NB4 (cell line): ENCODE data around the gene PRMT7.

Source experiments
- DNase-seq: peaks from one replicate; pipeline ENCODE4 v3.0.0; 2010; ENCODE audit warnings: low read depth
- H3K4me3 ChIP-seq: one replicate; pipeline ENCODE4 v1.5.1; 2011; ENCODE audit warnings: mild to moderate bottlenecking, low read depth, low read length, moderate library complexity
- MYC ChIP-seq: IDR thresholded peaks from 2 replicates; pipeline ENCODE4 v1.6.1; 2011; ENCODE audit warnings: low read depth, low read length
- POLR2A ChIP-seq: IDR thresholded peaks from 2 replicates; pipeline ENCODE4 v1.6.1; 2011; ENCODE audit warnings: mild to moderate bottlenecking; ENCODE audit not compliant: insufficient read length; ENCODE audit errors: extremely low read depth
- TF ChIP-seq, protein P1 (sequence below): IDR thresholded peaks from one replicate; pipeline ENCODE4 v1.5.1; 2012; ENCODE audit warnings: low read depth, low read length
- TF ChIP-seq, protein P2 (sequence below): IDR thresholded peaks from 2 replicates; pipeline ENCODE4 v1.6.1; 2011; ENCODE audit warnings: low read depth, low read length

The PRMT7 gene

DNA sequence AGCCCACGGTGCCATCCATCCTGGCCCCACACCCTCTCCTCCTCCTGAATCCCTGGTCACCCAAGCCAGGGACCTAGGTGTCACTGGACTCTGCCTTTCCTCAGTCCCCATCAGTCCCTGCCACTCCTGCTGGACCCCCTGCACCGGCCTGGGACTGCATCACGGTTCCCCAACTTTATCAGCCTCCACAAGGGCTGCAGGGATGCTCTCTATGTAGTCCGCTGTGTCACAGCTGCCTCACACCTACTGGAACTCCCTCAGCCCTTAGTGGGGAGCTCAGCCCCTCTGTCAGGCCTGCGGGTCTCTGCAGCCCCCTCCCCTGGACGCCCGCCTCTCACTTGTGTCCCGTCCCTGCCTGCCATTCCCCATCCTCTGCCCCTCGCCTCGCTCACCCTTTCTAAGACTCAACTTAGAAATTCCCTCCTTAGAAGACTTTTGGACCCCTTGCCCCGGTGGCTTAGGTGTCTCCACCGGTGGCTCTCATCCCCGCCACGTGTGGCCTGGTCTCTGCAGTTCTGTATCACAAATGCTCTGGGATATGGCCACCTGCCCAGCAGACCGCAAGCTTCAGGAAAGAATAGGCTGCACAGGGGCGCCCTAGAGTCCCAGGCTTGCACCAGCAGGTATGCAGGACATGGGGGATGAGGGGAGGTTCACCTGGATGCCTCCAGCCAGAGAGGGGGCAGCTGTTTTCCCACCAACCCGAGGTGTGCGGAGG is 62.9 kb downstream of the PRMT7 start:
- no peak for DNase-seq
- no peak overlapping the region for H3K4me3 ChIP-seq
- TF ChIP-seq, protein P1, sequence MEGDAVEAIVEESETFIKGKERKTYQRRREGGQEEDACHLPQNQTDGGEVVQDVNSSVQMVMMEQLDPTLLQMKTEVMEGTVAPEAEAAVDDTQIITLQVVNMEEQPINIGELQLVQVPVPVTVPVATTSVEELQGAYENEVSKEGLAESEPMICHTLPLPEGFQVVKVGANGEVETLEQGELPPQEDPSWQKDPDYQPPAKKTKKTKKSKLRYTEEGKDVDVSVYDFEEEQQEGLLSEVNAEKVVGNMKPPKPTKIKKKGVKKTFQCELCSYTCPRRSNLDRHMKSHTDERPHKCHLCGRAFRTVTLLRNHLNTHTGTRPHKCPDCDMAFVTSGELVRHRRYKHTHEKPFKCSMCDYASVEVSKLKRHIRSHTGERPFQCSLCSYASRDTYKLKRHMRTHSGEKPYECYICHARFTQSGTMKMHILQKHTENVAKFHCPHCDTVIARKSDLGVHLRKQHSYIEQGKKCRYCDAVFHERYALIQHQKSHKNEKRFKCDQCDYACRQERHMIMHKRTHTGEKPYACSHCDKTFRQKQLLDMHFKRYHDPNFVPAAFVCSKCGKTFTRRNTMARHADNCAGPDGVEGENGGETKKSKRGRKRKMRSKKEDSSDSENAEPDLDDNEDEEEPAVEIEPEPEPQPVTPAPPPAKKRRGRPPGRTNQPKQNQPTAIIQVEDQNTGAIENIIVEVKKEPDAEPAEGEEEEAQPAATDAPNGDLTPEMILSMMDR = no peak
- TF ChIP-seq MYC = no peak
- TF ChIP-seq POLR2A = no peak
- TF ChIP-seq, protein P2, sequence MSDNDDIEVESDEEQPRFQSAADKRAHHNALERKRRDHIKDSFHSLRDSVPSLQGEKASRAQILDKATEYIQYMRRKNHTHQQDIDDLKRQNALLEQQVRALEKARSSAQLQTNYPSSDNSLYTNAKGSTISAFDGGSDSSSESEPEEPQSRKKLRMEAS = no peak

DNA sequence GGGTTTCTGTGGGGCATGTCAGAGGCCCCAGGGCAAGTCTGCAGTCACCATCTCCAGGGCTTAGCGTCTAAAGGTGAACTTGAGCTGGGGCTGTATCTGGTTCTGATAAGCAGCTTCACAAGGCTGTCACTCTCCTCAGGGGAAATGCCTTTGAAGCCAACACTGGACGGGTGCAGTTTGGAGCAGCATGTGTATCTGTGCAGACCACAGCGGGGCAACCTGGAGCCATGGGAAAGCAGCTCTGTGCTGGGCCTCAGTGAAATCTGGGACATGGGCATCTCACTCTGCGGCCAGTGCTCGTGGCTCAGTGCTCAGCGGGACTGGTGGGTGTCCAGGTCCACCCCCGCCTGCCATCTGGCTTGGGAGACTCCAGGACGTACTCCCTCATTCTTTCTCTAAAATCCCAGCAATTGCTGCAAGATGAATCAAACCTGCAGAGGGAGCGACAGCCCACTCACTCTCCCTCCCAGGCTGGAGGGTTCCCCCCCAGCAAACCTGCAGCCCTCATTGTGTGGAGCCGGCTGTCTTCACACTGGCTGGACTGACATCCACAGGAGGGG is 63.5 kb downstream of the PRMT7 start:
- no peak overlapping the region for H3K4me3 ChIP-seq
- TF ChIP-seq, protein P2 = no peak
- TF ChIP-seq, protein P1 = no peak
- TF ChIP-seq POLR2A = no peak
- no peak for TF ChIP-seq MYC
- DNase-seq = no peak

DNA sequence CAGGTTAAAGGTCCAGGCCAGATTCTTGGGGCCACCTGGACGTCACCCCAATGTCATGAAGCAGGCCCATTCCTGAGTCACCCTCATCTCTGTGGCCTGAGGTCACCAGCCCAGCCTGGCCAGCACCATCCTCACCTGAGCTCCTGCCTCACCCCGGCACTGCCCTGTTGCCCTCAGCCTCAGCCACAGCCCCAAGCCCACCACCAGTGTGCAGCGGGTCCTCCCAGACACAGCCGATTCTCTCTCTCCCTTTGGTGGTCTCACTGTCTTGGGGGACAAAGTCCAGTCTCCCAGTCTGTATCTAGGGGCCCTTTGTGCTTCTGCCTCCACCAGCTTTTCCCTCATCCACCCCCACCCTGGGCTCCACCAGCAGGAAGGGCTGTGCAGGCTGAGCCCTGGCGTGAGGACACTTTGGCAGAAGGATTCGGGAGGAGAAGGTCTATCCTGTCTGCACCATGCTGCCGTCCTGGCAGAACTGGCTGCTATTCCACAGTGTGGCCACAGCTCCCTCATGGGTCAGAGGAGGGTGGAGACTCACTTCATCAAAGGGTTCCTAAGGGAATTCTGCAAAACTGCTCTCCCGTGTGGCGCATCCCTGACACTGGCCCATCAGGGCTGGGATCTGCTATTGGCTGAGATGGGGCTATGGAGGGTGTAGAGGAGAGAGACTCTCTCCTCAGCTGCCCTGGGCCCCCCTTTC is 64.3 kb downstream of the PRMT7 start:
- TF ChIP-seq, protein P1 = no peak
- TF ChIP-seq MYC = no peak
- TF ChIP-seq POLR2A = no peak
- no peak for DNase-seq

DNA sequence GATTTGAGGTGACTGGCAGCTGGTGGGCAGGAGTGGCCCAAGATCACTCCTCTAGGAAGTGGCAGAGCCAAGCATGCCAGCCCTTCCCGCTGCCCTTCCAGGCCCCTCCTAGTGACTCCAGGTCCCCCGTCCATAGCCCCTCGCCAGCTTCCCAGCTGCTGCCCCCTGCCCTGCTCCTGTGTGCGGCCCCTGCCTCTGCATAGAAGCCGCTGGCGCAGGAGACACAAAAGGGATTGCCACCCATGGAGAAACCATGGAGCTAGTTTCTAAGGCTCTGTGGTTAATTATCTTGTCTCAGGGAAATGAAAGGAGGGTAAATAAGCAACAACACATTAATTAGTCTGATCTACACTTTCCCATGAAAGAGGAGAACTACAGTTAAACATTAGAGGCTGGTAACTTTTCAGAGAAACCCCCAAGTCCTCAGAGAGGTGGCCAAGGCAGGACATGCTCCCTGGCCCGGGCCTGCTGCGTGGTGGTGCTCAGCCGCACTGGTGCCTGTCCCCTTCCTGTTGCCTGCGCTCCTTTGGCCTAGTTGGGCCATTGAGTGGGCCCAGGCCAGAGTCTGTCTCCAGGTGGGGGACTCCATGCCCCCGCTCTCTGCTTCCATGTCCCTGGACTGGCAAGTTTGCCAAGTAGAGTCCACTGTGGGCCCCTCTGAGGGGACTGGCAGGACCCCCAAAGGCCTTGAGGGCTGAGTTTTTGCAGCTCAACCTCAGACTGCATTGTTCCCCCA is 65.2 kb downstream of the PRMT7 start:
- no peak for DNase-seq
- no peak overlapping the region for H3K4me3 ChIP-seq
- TF ChIP-seq MYC = no peak
- TF ChIP-seq POLR2A = no peak
- TF ChIP-seq, protein P2 = no peak
- TF ChIP-seq, protein P1 = no peak

More for the DNA sequence above, 64.3 kb downstream of the PRMT7 start:
- H3K4me3 ChIP-seq = no peak overlapping the region

DNA sequence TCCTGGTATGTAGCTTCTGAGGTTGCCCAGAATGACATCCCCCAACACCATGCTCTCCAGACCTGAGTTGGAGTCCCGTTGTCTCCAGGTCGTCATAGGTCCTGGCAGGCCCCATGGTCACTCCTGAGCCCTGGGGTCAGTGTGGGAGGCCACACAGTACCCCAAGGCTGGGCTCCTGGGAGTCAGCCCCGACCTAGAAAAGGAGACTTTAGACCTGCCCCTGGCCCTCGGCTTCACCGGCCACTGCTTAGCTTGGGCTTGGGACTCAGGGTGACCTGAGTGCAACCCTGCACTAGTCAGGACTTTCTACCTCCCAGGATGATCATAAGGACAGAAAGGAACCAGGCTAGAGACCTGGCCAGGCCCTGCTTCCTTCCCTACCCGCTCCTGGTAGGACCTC is 65.8 kb downstream of the PRMT7 start:
- TF ChIP-seq MYC = no peak
- no peak for TF ChIP-seq POLR2A
- TF ChIP-seq, protein P1 = no peak
- TF ChIP-seq, protein P2 = no peak
- no peak for DNase-seq
- H3K4me3 ChIP-seq = no peak overlapping the region
